Thyroid gland (tissue), 4 donors: ENCODE results near the gene SERPINA12. TPM values are rescaled to one million over a fixed set of nuclear protein-coding genes. Genes with fewer than 3 reads are reported as not detected.

Experiments used
- DNase-seq, 2 donors: peaks; one replicate each; pipeline ENCODE4 v3.0.0-alpha.2; 2019
- H3K27ac ChIP-seq, 3 donors: fragments of 200-600 bp; sonication (generic); 1 replicate in 2 of 3; 2 replicates in 1 of 3; pipeline ENCODE4 v1.5.1; 2016 to 2019; ENCODE audit warnings: mild to moderate bottlenecking in 1 of 3, moderate library complexity in 1 of 3
- H3K27me3 ChIP-seq: fragments of 200-600 bp; sonication (generic); one replicate; pipeline ENCODE4 v1.5.1; 2019
- H3K36me3 ChIP-seq, 2 donors: fragments of 200-600 bp; sonication (generic); one replicate each; pipeline ENCODE4 v1.5.1; 2016 to 2019
- H3K4me1 ChIP-seq, 2 donors: fragments of 200-600 bp; sonication (generic); one replicate each; pipeline ENCODE4 v1.5.1; 2017 to 2019
- H3K4me3 ChIP-seq, 3 donors: fragments of 200-600 bp; sonication (generic); replicated peaks in 1 of 3; 1 replicate in 2 of 3; 2 replicates in 1 of 3; pipeline ENCODE4 v1.5.1; 2016; ENCODE audit warnings: mild to moderate bottlenecking in 1 of 3
- H3K9me3 ChIP-seq: fragments of 200-600 bp; sonication (generic); one replicate; pipeline ENCODE4 v1.5.1; 2017
- CTCF ChIP-seq, 6 experiments: fragments of 200-600 bp in 3 of 6; fragments of 450-650 bp in 3 of 6; sonication (generic) in 3 of 6; IDR thresholded peaks; one replicate each; pipeline ENCODE4 v1.5.1; 2016 to 2019; ENCODE audit warnings: antibody characterized with exemption in 6 of 6, mild to moderate bottlenecking in 2 of 6, inconsistent platforms in 1 of 6, moderate library complexity in 1 of 6
- POLR2A ChIP-seq, 2 donors: fragments of 450-650 bp; IDR thresholded peaks; one replicate each; pipeline ENCODE4 v1.6.1; 2017; ENCODE audit warnings: antibody characterized with exemption in 2 of 2, mild to moderate bottlenecking in 2 of 2, moderate library complexity in 1 of 2
- WGBS, 2 donors: methylation state at CpG; one replicate each; pipeline ENCODE4 v1.1.5; 2017; 5-methylcytosine and 5-hydroxymethylcytosine counted together
- intact Hi-C: fragments of 100-400 bp; cut with DNase I; formaldehyde crosslinking; loops from one replicate; pipeline ENCODE4 v1.15.1; 2023
- total RNA-seq, 4 donors: library from RNA; depleted of rRNA; stranded (reverse); fragments of >200 nt; gene quantifications; one replicate each; pipeline ENCODE4 v1.2.3, GENCODE V29; 2016

The SERPINA12 gene
- total RNA-seq, 4 donors from 2014 or later = not detected

DNA sequence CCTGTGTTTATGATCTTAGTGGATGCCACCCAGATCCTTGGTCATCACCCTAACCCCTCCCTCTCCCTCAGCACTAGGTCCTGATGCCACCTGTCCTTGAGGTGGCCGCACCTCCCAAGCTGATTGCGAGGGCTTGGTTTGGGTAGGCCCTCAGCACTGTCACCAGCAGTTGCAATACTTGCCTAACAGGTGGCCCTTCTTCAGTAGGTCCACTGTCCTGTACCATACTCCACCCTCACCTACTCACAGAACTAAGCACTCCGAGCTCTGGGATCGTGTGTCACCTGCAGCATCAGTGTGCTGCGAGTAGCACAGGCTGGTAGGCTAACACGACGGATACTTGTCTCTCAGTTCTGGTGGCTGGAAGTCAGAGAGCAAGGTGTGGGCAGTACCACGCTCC, 14.0 kb upstream of the SERPINA12 start:
- no peaks in the 10 kb centered on the region for H3K36me3 ChIP-seq
- no peaks in the 10 kb centered on the region for H3K4me1 ChIP-seq
- no peaks in the 10 kb centered on the region for H3K9me3 ChIP-seq
- no peak for DNase-seq
- no peak overlapping the region for H3K4me3 ChIP-seq
- TF ChIP-seq CTCF (IDR thresholded peaks at IDR 0.05) (no peak), POLR2A (IDR thresholded peaks at IDR 0.05) (no peak)
- intact Hi-C loops = no loop called here
- no peaks in the 10 kb centered on the region for H3K27me3 ChIP-seq
- no peak overlapping the region for H3K27ac ChIP-seq
- 84 to 88% methylated on average over 8 of the region's 8 CpGs for WGBS, 2 donors

GRCh38 chr14:94522115-94522724, 13.0 kb upstream of the SERPINA12 start:
- Histone ChIP-seq H3K4me3 (no peak overlapping the region), H3K9me3 (no peaks in the 10 kb centered on the region), H3K27me3 (no peaks in the 10 kb centered on the region), H3K36me3 (no peaks in the 10 kb centered on the region), H3K4me1 (no peaks in the 10 kb centered on the region), H3K27ac (no peak overlapping the region)
- no peak for DNase-seq
- intact Hi-C loops = no loop called here
- TF ChIP-seq CTCF (IDR thresholded peaks at IDR 0.05) (no peak), POLR2A (IDR thresholded peaks at IDR 0.05) (no peak)
- 87 to 89% methylated on average over 7 of the region's 7 CpGs for WGBS, 2 donors

GRCh38 chr14:94521375-94522114, 12.3 kb upstream of the SERPINA12 start:
- Histone ChIP-seq H3K36me3 (no peaks in the 10 kb centered on the region), H3K27me3 (no peaks in the 10 kb centered on the region), H3K4me3 (no peak overlapping the region), H3K9me3 (no peaks in the 10 kb centered on the region), H3K27ac (no peak overlapping the region), H3K4me1 (no peaks in the 10 kb centered on the region)
- no peak for DNase-seq
- WGBS, 2 donors = 46 to 51% methylated on average over 5 of the region's 5 CpGs
- TF ChIP-seq CTCF (IDR thresholded peaks at IDR 0.05) = no peak
- no peak for TF ChIP-seq POLR2A (IDR thresholded peaks at IDR 0.05)
- intact Hi-C loops = no loop called here

DNA sequence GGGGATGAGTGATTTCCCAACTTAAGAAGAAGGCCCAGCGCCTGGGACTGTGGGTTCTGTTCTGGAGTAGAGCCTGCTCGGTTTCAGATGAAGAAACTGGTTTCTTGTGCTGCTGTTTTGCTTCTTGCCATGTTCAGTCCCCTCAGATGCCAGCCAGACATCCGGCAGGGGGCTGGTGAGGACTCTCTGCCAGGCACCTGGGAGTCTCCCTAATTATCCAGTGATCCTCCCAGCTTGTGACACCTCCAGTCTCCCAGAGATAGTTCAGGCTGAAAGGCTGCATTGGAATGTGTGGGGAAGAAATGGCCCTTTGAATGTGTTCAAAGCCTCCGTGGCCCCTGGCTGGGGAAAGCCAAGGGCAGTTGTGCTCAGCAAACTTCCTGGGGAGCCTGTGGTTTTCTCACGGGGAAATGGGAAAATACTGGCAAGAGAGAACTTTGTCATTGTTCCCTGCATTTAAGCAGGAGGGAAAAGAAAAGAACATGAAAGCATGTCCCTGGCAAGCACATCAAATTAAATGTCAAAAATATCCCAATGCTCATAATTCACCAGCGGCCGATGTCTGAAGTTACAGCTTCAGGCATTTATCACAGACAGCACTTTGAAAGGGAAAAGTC, 8.5 kb upstream of the SERPINA12 start:
- no peak for TF ChIP-seq POLR2A (IDR thresholded peaks at IDR 0.05)
- TF ChIP-seq CTCF (IDR thresholded peaks at IDR 0.05) = no peak
- intact Hi-C loops = no loop called here
- H3K9me3 ChIP-seq = no peaks in the 10 kb centered on the region
- H3K4me1 ChIP-seq = no peaks in the 10 kb centered on the region
- H3K27me3 ChIP-seq = no peaks in the 10 kb centered on the region
- WGBS, 2 donors = 54 to 58% methylated on average over 7 of the region's 7 CpGs
- no peak overlapping the region for H3K4me3 ChIP-seq
- H3K27ac ChIP-seq = no peak overlapping the region
- no peak for DNase-seq
- H3K36me3 ChIP-seq = no peaks in the 10 kb centered on the region

GRCh38 chr14:94517248-94517640, 8.0 kb upstream of the SERPINA12 start:
- 69 to 71% methylated on average over 10 of the region's 10 CpGs for WGBS, 2 donors
- H3K4me3 ChIP-seq = no peak overlapping the region
- H3K27me3 ChIP-seq = no peaks in the 10 kb centered on the region
- intact Hi-C loops = no loop called here
- no peak for TF ChIP-seq CTCF (IDR thresholded peaks at IDR 0.05)
- TF ChIP-seq POLR2A (IDR thresholded peaks at IDR 0.05) = no peak
- H3K9me3 ChIP-seq = no peaks in the 10 kb centered on the region
- DNase-seq = no peak
- no peaks in the 10 kb centered on the region for H3K4me1 ChIP-seq
- no peaks in the 10 kb centered on the region for H3K36me3 ChIP-seq
- H3K27ac ChIP-seq = no peak overlapping the region
